GM12878 (cell line): ENCODE measurements around the gene CNIH1. TPM values are rescaled to one million over a fixed set of nuclear protein-coding genes. Genes with fewer than 3 reads are reported as not detected.

Experiments
- ATAC-seq: fragments of 200-7000 bp; cut with Tn5 transposase; 3 replicates; pipeline ENCODE4 v1.9.1; 2020; ENCODE audit warnings: mild to moderate bottlenecking, moderate library complexity
- BruUV-seq: library from RNA; stranded (reverse); fragments of 400-500 nt; replicated peaks from 2 replicates; lab custom pipeline; 2021; lab: Mats Ljungman, UMichigan
- CTCF ChIA-PET: fragments of 300-600 bp; sonication (Branson Sonifier 250); formaldehyde crosslinking; extraction: SDS; loops from one replicate; lab custom pipeline; 2021; ENCODE audit warnings: inconsistent platforms; lab: Yijun Ruan, JAX
- POLR2A ChIA-PET: fragments of 350-600 bp; formaldehyde crosslinking; extraction: SDS; loops from one replicate; lab custom pipeline; 2021; ENCODE audit warnings: inconsistent platforms; lab: Charles Lee
- RAD21 ChIA-PET: fragments of 300-600 bp; sonication (Branson Sonifier 250); formaldehyde crosslinking; loops from one replicate; lab custom pipeline; 2023; ENCODE audit warnings: antibody characterized with exemption; ENCODE audit not compliant: unreplicated experiment; lab: Charles Lee
- SMC1A ChIA-PET: fragments of 300-600 bp; sonication (Branson Sonifier 250); formaldehyde crosslinking; loops from one replicate; lab custom pipeline; 2023; ENCODE audit not compliant: unreplicated experiment, uncharacterized antibody; lab: Charles Lee
- DNase-seq: peaks from one replicate; pipeline ENCODE4 v3.0.0-alpha.2; 2011; ENCODE audit warnings: low read depth, low spot score
- FAIRE-seq: peaks from 3 replicates; lab custom pipeline; 2011; peaks lifted over from hg19 to GRCh38; lab: Jason Lieb, UNC
- H2AFZ ChIP-seq: 2 replicates; pipeline ENCODE4 v1.6.0; 2011; ENCODE audit warnings: low read depth, low read length, control low read depth; ENCODE audit not compliant: control insufficient read depth
- H3K27ac ChIP-seq: 2 replicates; pipeline ENCODE4 v1.5.1; 2011; ENCODE audit warnings: control low read depth; ENCODE audit not compliant: control insufficient read depth, insufficient read depth
- H3K27me3 ChIP-seq, 2 experiments: replicated peaks in 1 of 2; 2 replicates each; pipeline versions ENCODE4 v1.6.0 to v1.6.1; 2011; ENCODE audit warnings: low read length in 1 of 2; ENCODE audit not compliant: control insufficient read depth in 2 of 2, insufficient read depth in 2 of 2
- H3K36me3 ChIP-seq, 2 experiments: 2 replicates each; pipeline ENCODE4 v1.5.1; 2011; ENCODE audit warnings: low read length in 1 of 2; ENCODE audit not compliant: control insufficient read depth in 2 of 2, insufficient read depth in 2 of 2
- H3K4me1 ChIP-seq: 2 replicates; pipeline ENCODE4 v1.6.1; 2011; ENCODE audit warnings: mild to moderate bottlenecking, low read length, moderate library complexity, mixed read lengths; ENCODE audit not compliant: control insufficient read depth, insufficient read depth
- H3K4me2 ChIP-seq: 2 replicates; pipeline ENCODE4 v1.6.0; 2011; ENCODE audit warnings: control low read depth; ENCODE audit not compliant: control insufficient read depth, insufficient read depth
- H3K4me3 ChIP-seq: fragments of 200-600 bp; sonication (generic); 2 replicates; pipeline ENCODE4 v1.5.1; 2016
- H3K79me2 ChIP-seq: 2 replicates; pipeline ENCODE4 v1.6.0; 2011; ENCODE audit warnings: low read length; ENCODE audit not compliant: control insufficient read depth, insufficient read depth
- H3K9ac ChIP-seq: 2 replicates; pipeline ENCODE4 v1.8.0; 2011; ENCODE audit warnings: low read length, control low read depth, mixed read lengths; ENCODE audit not compliant: control insufficient read depth, insufficient read depth
- H3K9me3 ChIP-seq: replicated peaks from 3 replicates; pipeline ENCODE4 v1.5.1; 2011; ENCODE audit warnings: mild to moderate bottlenecking, low read length; ENCODE audit not compliant: control insufficient read depth, insufficient read depth
- H4K20me1 ChIP-seq: 2 replicates; pipeline ENCODE4 v1.6.0; 2011; ENCODE audit not compliant: control insufficient read depth, insufficient read depth
- CTCF ChIP-seq, 3 experiments: IDR thresholded peaks in 2 of 3; conservative IDR thresholded peaks in 1 of 3; 2 replicates each; pipeline ENCODE4 v1.5.1; 2011; ENCODE audit warnings: low read depth in 3 of 3, low read length in 3 of 3, mild to moderate bottlenecking in 3 of 3, control low read depth in 2 of 3, moderate library complexity in 2 of 3, inconsistent platforms in 1 of 3, mixed read lengths in 1 of 3; ENCODE audit not compliant: control insufficient read depth in 2 of 3, insufficient read depth in 1 of 3; ENCODE audit errors: extremely low read depth in 1 of 3
- EP300 ChIP-seq, 2 experiments: fragments of 150-350 bp in 1 of 2; IDR thresholded peaks; 2 replicates each; pipeline ENCODE4 v1.6.1; 2011 to 2012; ENCODE audit warnings: low read depth in 2 of 2, low read length in 2 of 2, borderline replicate concordance in 1 of 2, improper control_type of control experiment in 1 of 2, inconsistent platforms in 1 of 2; ENCODE audit not compliant: control insufficient read depth in 1 of 2
- RAD21 ChIP-seq: IDR thresholded peaks from 2 replicates; pipeline ENCODE4 v1.6.1; 2011; ENCODE audit warnings: mild to moderate bottlenecking, low read depth, low read length, moderate library complexity; ENCODE audit not compliant: insufficient read depth
- RAD51 ChIP-seq: fragments of 450-650 bp; IDR thresholded peaks from 2 replicates; pipeline ENCODE4 v1.6.1; 2016; ENCODE audit warnings: moderate library complexity, mild to moderate bottlenecking, inconsistent platforms
- SMC3 ChIP-seq: IDR thresholded peaks from 2 replicates; pipeline ENCODE4 v1.6.1; 2011; ENCODE audit warnings: low read length, improper control_type of control experiment, borderline replicate concordance
- WGBS: methylation state at CpG from one replicate; pipeline ENCODE4 v1.1.6; 2016; ENCODE audit warnings: low lambda C conversion rate; ENCODE audit not compliant: insufficient replicate concordance, insufficient coverage; ENCODE audit errors: missing lambda C conversion rate; 5-methylcytosine and 5-hydroxymethylcytosine counted together
- in situ Hi-C: fragments of 300-500 bp; cut with MboI; formaldehyde crosslinking; loops from 9 replicates; pipeline ENCODE4 v1.14.3; 2018; ENCODE audit warnings: mixed read lengths
- intact Hi-C: fragments of 100-400 bp; cut with micrococcal nuclease; formaldehyde crosslinking; loops from one replicate; pipeline ENCODE4 v1.14.2; 2022; ENCODE audit not compliant: unreplicated experiment
- polyA plus RNA-seq, 11 experiments: library from polyadenylated mRNA; depleted of rRNA in 4 of 11; unstranded in 6 of 11; stranded (reverse) in 5 of 11; fragments of >200 nt; fragmentation: Nextera tagmentation in 4 of 11; fragmentation: Illumina TruSeq in 1 of 11; extraction: Ambion mirVana in 4 of 11; extraction: Trizol in 1 of 11; gene quantifications; 1 replicate in 1 of 11; 2 replicates in 10 of 11; pipeline versions ENCODE4 v1.2.1 to v1.2.3, GENCODE V29; 2011 to 2016; ENCODE audit warnings: inconsistent platforms in 2 of 11, missing spikeins in 2 of 11, low read depth in 1 of 11
- total RNA-seq, 4 experiments: library from RNA; depleted of rRNA in 3 of 4; stranded (reverse); fragments of >200 nt in 3 of 4; fragmentation: Illumina TruSeq in 1 of 4; extraction: Trizol in 1 of 4; gene quantifications; 2 replicates each; pipeline versions ENCODE4 v1.2.1 to v1.2.3, GENCODE V29; 2013 to 2021

CNIH1 gene
- total and polyA plus RNA-seq, 10 of the 15 experiments (the other 5 are each of a cell fraction or from before 2014, with no cell fraction given): 48.9 to 274 (median 110) TPM

GRCh38 chr14:54420478-54421142 is 20.6 kb downstream of the CNIH1 start:
- TF ChIP-seq RAD21 (peak; percentile 20; the same call in 1 of the 2 replicates), EP300 (IDR thresholded peaks at IDR 0.05; ENCODE audit: borderline replicate concordance in 1 of 2, control insufficient read depth in 1 of 2, low read depth in 2 of 2, low read length in 2 of 2) (no peak), SMC3 (peak; percentile 32; the same call in 1 of the 2 replicates), RAD51 (peak; percentile 37; the same call in 1 of the 2 replicates), CTCF (IDR thresholded peaks at IDR 0.05 in 2 of 3, conservative IDR thresholded peaks at IDR 0.05 in 1 of 3; ENCODE audit: control insufficient read depth in 2 of 3, extremely low read depth in 1 of 3, insufficient read depth in 1 of 3, low read depth in 3 of 3, low read length in 3 of 3) (peak; percentile 43 to 47 (median 44))
- H3K4me1 ChIP-seq: no peaks in the 10 kb centered on the region
- no peak overlapping the region for H3K27ac ChIP-seq
- ATAC-seq: peak; percentile 85
- BruUV-seq: no TSS peak
- H3K9ac ChIP-seq: no peak overlapping the region
- ChIA-PET CTCF (interaction anchor here (0.6 to 1.5 kb wide), 14 partner anchors 8 to 72 kb away, joined by 3 to 14 read pairs (median 3); partner anchors contain the start of gene CDKN3), RAD21 (interaction anchor here (1.0 kb wide), 2 partner anchors 23 to 54 kb away, joined by 4 read pairs; no protein-coding TSS in a partner anchor), POLR2A (no interaction called here), SMC1A (interaction anchor here (0.7 to 1.1 kb wide), 5 partner anchors 12 to 64 kb away, joined by 3 to 5 read pairs (median 3); no protein-coding TSS in a partner anchor)
- H3K27me3 ChIP-seq: no peaks in the 10 kb centered on the region
- H2AFZ ChIP-seq: no peak overlapping the region
- 90% methylated on average over 7 of the region's 7 CpGs for WGBS
- no peak overlapping the region for H3K4me2 ChIP-seq
- no peaks in the 10 kb centered on the region for H4K20me1 ChIP-seq
- in situ Hi-C loops: no loop called here
- H3K36me3 ChIP-seq: peaks cover 0 to 16% of the 10 kb centered on the region in 2 experiments; a peak in 3 of 4 replicates
- no peaks in the 10 kb centered on the region for H3K9me3 ChIP-seq
- H3K4me3 ChIP-seq: no peak overlapping the region
- no peak for DNase-seq
- FAIRE-seq: no peak
- intact Hi-C loops: loop anchor here (1.0 kb wide), 1 partner anchor 53 kb away; no protein-coding TSS in a partner anchor
- H3K79me2 ChIP-seq: no peaks in the 10 kb centered on the region
